Measurements from ENCODE around the gene MTCL1. TPM values are rescaled to one million over a fixed set of nuclear protein-coding genes. Genes with fewer than 3 reads are reported as not detected.

The MTCL1 gene
- total RNA-seq, 1 donor from 2014 or later, result 50.5 TPM

- no peaks in the 10 kb centered on the region for H3K36me3 ChIP-seq (ENCODE audit: control insufficient read depth, insufficient read depth, low read length)
- no peak for DNase-seq (ENCODE audit: low read depth)
- no peaks in the 10 kb centered on the region for H3K27me3 ChIP-seq (ENCODE audit: control insufficient read depth, insufficient read depth, low read length)
- no peak overlapping the region for H3K4me3 ChIP-seq (ENCODE audit: low read depth, low read length)
- TF ChIP-seq, protein P1, sequence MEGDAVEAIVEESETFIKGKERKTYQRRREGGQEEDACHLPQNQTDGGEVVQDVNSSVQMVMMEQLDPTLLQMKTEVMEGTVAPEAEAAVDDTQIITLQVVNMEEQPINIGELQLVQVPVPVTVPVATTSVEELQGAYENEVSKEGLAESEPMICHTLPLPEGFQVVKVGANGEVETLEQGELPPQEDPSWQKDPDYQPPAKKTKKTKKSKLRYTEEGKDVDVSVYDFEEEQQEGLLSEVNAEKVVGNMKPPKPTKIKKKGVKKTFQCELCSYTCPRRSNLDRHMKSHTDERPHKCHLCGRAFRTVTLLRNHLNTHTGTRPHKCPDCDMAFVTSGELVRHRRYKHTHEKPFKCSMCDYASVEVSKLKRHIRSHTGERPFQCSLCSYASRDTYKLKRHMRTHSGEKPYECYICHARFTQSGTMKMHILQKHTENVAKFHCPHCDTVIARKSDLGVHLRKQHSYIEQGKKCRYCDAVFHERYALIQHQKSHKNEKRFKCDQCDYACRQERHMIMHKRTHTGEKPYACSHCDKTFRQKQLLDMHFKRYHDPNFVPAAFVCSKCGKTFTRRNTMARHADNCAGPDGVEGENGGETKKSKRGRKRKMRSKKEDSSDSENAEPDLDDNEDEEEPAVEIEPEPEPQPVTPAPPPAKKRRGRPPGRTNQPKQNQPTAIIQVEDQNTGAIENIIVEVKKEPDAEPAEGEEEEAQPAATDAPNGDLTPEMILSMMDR (IDR thresholded peaks at IDR 0.05; ENCODE audit: insufficient read depth, low read length, poor library complexity, severe bottlenecking), result no peak
Observed at GRCh38 chr18:8816220-8816619, 110.9 kb downstream of the MTCL1 start.

DNA sequence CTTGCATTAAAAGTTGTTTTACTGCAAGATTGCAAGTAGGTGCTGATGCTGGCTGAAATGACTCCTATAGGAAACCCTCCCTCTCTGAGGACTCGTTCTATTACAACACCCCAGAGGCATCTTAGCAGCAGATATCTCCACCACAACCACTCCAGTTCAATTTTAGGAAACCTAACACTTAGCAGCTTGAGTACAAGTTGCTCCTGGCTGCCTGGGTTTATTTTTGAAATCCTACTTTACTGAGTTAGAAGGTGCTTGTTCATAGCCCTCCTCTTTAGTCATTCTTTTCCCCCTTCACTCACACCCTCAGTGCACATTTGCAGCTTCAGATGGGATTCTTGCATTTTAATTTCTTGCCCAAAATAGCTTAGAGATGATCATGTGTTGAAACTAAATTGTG, 111.5 kb downstream of the MTCL1 start:
- DNase-seq (ENCODE audit: low read depth), result no peak
- TF ChIP-seq, protein P1 (IDR thresholded peaks at IDR 0.05; ENCODE audit: insufficient read depth, low read length, poor library complexity, severe bottlenecking), result no peak
- Histone ChIP-seq H3K27me3 (ENCODE audit: control insufficient read depth, insufficient read depth, low read length) (no peaks in the 10 kb centered on the region), H3K4me3 (ENCODE audit: low read depth, low read length) (no peak overlapping the region), H3K36me3 (ENCODE audit: control insufficient read depth, insufficient read depth, low read length) (no peaks in the 10 kb centered on the region)

DNA sequence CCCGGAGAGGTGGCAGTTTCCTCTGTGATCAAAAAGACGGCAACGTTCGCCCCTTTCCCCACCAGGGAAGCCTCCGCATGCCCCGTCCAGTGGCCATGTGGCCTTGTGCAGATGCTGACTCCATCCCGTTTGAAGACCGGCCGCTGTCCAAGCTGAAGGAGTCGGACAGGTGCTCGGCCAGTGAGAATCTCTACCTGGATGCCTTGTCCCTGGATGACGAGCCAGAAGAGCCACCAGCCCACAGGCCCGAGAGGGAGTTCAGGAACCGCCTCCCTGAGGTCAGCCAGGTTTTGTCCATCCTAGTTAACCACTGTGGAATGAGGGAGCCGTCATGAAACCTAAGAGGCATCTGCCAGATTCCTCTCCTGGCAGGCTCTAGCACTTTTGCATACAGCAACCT, 113.6 kb downstream of the MTCL1 start:
- DNase-seq (ENCODE audit: low read depth), result no peak
- TF ChIP-seq, protein P1 (IDR thresholded peaks at IDR 0.05; ENCODE audit: insufficient read depth, low read length, poor library complexity, severe bottlenecking), result no peak
- H3K36me3 ChIP-seq (ENCODE audit: control insufficient read depth, insufficient read depth, low read length), result no peaks in the 10 kb centered on the region
- no peak overlapping the region for H3K4me3 ChIP-seq (ENCODE audit: low read depth, low read length)
- H3K27me3 ChIP-seq (ENCODE audit: control insufficient read depth, insufficient read depth, low read length), result no peaks in the 10 kb centered on the region

- H3K36me3 ChIP-seq (ENCODE audit: control insufficient read depth, insufficient read depth, low read length), result peaks cover 5% of the 10 kb centered on the region
- H3K4me3 ChIP-seq (ENCODE audit: low read depth, low read length), result no peak overlapping the region
- no peaks in the 10 kb centered on the region for H3K27me3 ChIP-seq (ENCODE audit: control insufficient read depth, insufficient read depth, low read length)
- no peak for DNase-seq (ENCODE audit: low read depth)
- TF ChIP-seq, protein P1 (IDR thresholded peaks at IDR 0.05; ENCODE audit: insufficient read depth, low read length, poor library complexity, severe bottlenecking), result no peak
Observed at GRCh38 chr18:8820396-8821082, 115.2 kb downstream of the MTCL1 start.

- Histone ChIP-seq H3K36me3 (ENCODE audit: control insufficient read depth, insufficient read depth, low read length) (peaks cover 5% of the 10 kb centered on the region), H3K27me3 (ENCODE audit: control insufficient read depth, insufficient read depth, low read length) (no peaks in the 10 kb centered on the region), H3K4me3 (ENCODE audit: low read depth, low read length) (no peak overlapping the region)
- TF ChIP-seq, protein P1 (IDR thresholded peaks at IDR 0.05; ENCODE audit: insufficient read depth, low read length, poor library complexity, severe bottlenecking), result no peak
- no peak for DNase-seq (ENCODE audit: low read depth)
Observed at GRCh38 chr18:8821083-8821465, 115.7 kb downstream of the MTCL1 start.

- Histone ChIP-seq H3K27me3 (ENCODE audit: control insufficient read depth, insufficient read depth, low read length) (no peaks in the 10 kb centered on the region), H3K36me3 (ENCODE audit: control insufficient read depth, insufficient read depth, low read length) (peaks cover 5% of the 10 kb centered on the region), H3K4me3 (ENCODE audit: low read depth, low read length) (no peak overlapping the region)
- DNase-seq (ENCODE audit: low read depth), result no peak
- TF ChIP-seq, protein P1 (IDR thresholded peaks at IDR 0.05; ENCODE audit: insufficient read depth, low read length, poor library complexity, severe bottlenecking), result no peak
Observed at GRCh38 chr18:8821531-8821930, 116.2 kb downstream of the MTCL1 start.
